ENCODE measurements around the gene SLX4IP.

SLX4IP gene

GRCh38 chr20:10498200-10498599 is 63.1 kb downstream of the SLX4IP start:
- DNase-seq, result no peak

- DNase-seq, result no peak
These were observed 66.3 kb downstream of the SLX4IP start for GRCh38 chr20:10501402-10501801.

- DNase-seq, result no peak
These were observed 67.0 kb downstream of the SLX4IP start for GRCh38 chr20:10502098-10502526.

GRCh38 chr20:10504608-10504993 is 69.5 kb downstream of the SLX4IP start:
- no peak for DNase-seq

- no peak for DNase-seq
These were observed 70.1 kb downstream of the SLX4IP start for GRCh38 chr20:10504994-10505730.

GRCh38 chr20:10505827-10506226 is 70.7 kb downstream of the SLX4IP start:
- no peak for DNase-seq

GRCh38 chr20:10507052-10507451 is 71.9 kb downstream of the SLX4IP start:
- DNase-seq, result no peak

GRCh38 chr20:10508060-10508459 is 73.0 kb downstream of the SLX4IP start:
- no peak for DNase-seq

GRCh38 chr20:10508468-10509251 is 73.6 kb downstream of the SLX4IP start:
- DNase-seq, result no peak

GRCh38 chr20:10509376-10509775 is 74.3 kb downstream of the SLX4IP start:
- no peak for DNase-seq

GRCh38 chr20:10510216-10510615 is 75.1 kb downstream of the SLX4IP start:
- DNase-seq, result no peak

GRCh38 chr20:10511170-10511508 is 76.0 kb downstream of the SLX4IP start:
- DNase-seq, result no peak

GRCh38 chr20:10511509-10512251 is 76.6 kb downstream of the SLX4IP start:
- no peak for DNase-seq

- DNase-seq, result no peak
These were observed 78.0 kb downstream of the SLX4IP start for GRCh38 chr20:10513061-10513460.

GRCh38 chr20:10513931-10514575 is 78.9 kb downstream of the SLX4IP start:
- no peak for DNase-seq

- DNase-seq, result no peak
These were observed 81.4 kb downstream of the SLX4IP start for GRCh38 chr20:10516529-10516928.

GRCh38 chr20:10519361-10520046 is 84.4 kb downstream of the SLX4IP start:
- DNase-seq, result no peak

GRCh38 chr20:10520528-10520927 is 85.4 kb downstream of the SLX4IP start:
- DNase-seq, result no peak

- no peak for DNase-seq
These were observed 86.1 kb downstream of the SLX4IP start for GRCh38 chr20:10521068-10521831.

- DNase-seq, result no peak
These were observed 86.7 kb downstream of the SLX4IP start for GRCh38 chr20:10521836-10522235.

- peak; percentile 28 for DNase-seq
These were observed 87.2 kb downstream of the SLX4IP start for GRCh38 chr20:10522328-10522727.

- DNase-seq, result peak; percentile 79
These were observed 88.3 kb downstream of the SLX4IP start for GRCh38 chr20:10523443-10523842.
